Mucosa of stomach (tissue), 1 donor: ENCODE measurements around the gene GTF3C5.
"Not testable (repeated sequence)": the region's sequence is repeated elsewhere in the genome, so short reads cannot be mapped to it uniquely, and the experiment has no call there.

Experiments
- H3K27me3 ChIP-seq: one replicate; pipeline ENCODE4 v1.7.0; 2013; ENCODE audit warnings: mild to moderate bottlenecking, low read length; ENCODE audit not compliant: control insufficient read depth, insufficient read depth
- H3K36me3 ChIP-seq: one replicate; pipeline ENCODE4 v1.7.0; 2013; ENCODE audit warnings: low read length; ENCODE audit not compliant: control insufficient read depth, insufficient read depth
- H3K4me1 ChIP-seq: one replicate; pipeline ENCODE4 v1.7.0; 2013; ENCODE audit warnings: mild to moderate bottlenecking, low read length; ENCODE audit not compliant: control insufficient read depth, insufficient read depth
- H3K4me3 ChIP-seq: one replicate; pipeline ENCODE4 v1.7.0; 2013; ENCODE audit warnings: low read length
- H3K9ac ChIP-seq: one replicate; pipeline ENCODE4 v1.7.0; 2013; ENCODE audit warnings: mild to moderate bottlenecking, low read length, moderate library complexity
- H3K9me3 ChIP-seq: one replicate; pipeline ENCODE4 v1.7.0; 2013; ENCODE audit warnings: mild to moderate bottlenecking, low read length, moderate library complexity; ENCODE audit not compliant: control insufficient read depth
- donor health status: Pancreatic carcinoma.

Gene GTF3C5

DNA sequence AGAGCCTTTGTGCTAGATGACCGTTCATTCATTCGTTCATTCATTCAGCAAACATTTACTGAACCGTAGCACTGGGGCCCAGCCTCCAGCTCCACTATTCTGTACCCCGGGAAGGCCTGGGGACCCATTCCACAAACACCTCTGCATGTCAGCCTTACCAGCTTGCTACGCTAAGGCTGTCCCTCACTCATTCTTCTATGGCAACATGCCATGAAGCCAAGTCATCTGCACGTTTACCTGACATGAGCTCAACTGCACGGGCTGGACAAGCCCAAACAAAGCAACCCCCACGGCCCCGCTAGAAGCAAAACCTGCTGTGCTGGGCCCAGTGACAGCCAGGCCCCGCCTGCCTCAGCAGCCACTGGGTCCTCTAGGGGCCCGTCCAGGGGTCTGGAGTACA lies 37.0 kb downstream of the GTF3C5 start:
- Histone ChIP-seq H3K9me3 (no peaks in the 10 kb centered on the region), H3K9ac (no peak overlapping the region), H3K27me3 (no peaks in the 10 kb centered on the region), H3K4me1 (no peaks in the 10 kb centered on the region), H3K36me3 (no peaks in the 10 kb centered on the region), H3K4me3 (no peak overlapping the region)

DNA sequence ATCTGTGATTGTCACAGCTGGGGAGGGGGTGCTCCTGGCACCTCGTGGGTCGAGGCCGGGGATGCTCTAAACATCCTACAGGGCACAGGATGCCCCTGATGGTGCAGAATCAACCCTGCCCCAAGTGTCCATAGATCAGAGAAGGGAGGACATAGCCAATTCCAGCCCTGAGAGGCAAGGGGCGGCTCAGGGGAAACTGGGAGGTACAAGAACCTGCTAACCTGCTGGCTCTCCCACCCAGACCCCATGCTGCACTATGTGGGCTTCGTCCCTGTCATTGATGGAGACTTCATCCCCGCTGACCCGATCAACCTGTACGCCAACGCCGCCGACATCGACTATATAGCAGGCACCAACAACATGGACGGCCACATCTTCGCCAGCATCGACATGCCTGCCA lies 37.6 kb downstream of the GTF3C5 start:
- not testable (repeated sequence) for H3K4me1 ChIP-seq, H3K9me3 ChIP-seq, H3K27me3 ChIP-seq, H3K36me3 ChIP-seq, H3K9ac ChIP-seq, H3K4me3 ChIP-seq

DNA sequence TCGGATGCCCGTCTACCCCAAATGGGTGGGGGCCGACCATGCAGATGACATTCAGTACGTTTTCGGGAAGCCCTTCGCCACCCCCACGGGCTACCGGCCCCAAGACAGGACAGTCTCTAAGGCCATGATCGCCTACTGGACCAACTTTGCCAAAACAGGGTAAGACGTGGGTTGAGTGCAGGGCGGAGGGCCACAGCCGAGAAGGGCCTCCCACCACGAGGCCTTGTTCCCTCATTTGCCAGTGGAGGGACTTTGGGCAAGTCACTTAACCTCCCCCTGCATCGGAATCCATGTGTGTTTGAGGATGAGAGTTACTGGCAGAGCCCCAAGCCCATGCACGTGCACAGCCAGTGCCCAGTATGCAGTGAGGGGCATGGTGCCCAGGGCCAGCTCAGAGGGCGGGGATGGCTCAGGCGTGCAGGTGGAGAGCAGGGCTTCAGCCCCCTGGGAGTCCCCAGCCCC lies 39.7 kb downstream of the GTF3C5 start:
- H3K36me3 ChIP-seq, H3K4me1 ChIP-seq, H3K9me3 ChIP-seq, H3K9ac ChIP-seq, H3K4me3 ChIP-seq, H3K27me3 ChIP-seq: not testable (repeated sequence)

DNA sequence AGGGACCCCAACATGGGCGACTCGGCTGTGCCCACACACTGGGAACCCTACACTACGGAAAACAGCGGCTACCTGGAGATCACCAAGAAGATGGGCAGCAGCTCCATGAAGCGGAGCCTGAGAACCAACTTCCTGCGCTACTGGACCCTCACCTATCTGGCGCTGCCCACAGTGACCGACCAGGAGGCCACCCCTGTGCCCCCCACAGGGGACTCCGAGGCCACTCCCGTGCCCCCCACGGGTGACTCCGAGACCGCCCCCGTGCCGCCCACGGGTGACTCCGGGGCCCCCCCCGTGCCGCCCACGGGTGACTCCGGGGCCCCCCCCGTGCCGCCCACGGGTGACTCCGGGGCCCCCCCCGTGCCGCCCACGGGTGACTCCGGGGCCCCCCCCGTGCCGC lies 40.2 kb downstream of the GTF3C5 start:
- H3K36me3 ChIP-seq, H3K9ac ChIP-seq, H3K9me3 ChIP-seq, H3K4me3 ChIP-seq, H3K27me3 ChIP-seq, H3K4me1 ChIP-seq: not testable (repeated sequence)

DNA sequence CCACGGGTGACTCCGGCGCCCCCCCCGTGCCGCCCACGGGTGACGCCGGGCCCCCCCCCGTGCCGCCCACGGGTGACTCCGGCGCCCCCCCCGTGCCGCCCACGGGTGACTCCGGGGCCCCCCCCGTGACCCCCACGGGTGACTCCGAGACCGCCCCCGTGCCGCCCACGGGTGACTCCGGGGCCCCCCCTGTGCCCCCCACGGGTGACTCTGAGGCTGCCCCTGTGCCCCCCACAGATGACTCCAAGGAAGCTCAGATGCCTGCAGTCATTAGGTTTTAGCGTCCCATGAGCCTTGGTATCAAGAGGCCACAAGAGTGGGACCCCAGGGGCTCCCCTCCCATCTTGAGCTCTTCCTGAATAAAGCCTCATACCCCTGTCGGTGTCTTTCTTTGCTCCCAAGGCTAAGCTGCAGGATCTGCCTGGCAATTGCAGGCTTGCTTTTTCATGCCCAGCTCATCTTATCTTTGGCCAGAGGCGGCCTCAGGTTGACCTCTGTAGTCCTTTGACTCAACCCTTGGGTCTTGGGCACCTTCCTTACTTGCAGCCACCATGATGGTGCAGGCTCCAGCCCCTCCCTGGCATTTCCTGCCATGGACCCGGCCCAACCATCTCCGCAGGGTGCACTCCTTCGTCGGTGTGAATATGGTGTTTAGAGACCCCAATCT lies 40.8 kb downstream of the GTF3C5 start:
- no peaks in the 10 kb centered on the region for H3K27me3 ChIP-seq
- no peak overlapping the region for H3K4me3 ChIP-seq
- no peak overlapping the region for H3K9ac ChIP-seq
- H3K4me1 ChIP-seq = no peaks in the 10 kb centered on the region
- H3K9me3 ChIP-seq = no peaks in the 10 kb centered on the region
- no peaks in the 10 kb centered on the region for H3K36me3 ChIP-seq

DNA sequence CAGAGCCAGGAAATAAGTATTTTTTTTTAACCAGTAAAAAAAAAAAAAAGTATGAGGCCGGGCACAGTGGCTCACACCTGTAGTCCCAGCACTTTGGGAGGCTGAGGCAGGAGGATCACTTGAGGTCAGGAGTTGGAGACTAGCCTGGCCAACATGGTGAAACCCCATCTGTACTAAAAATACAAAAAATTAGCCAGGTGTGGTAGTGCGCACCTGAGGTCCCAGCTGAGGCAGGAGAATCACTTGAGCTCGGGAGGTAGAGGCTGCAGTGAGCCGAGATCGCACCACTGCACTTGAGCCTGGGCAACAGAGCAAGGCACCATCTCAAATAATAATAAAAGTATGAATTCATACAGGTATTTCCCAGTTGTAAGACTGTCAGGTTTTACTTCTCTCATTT lies 41.4 kb downstream of the GTF3C5 start:
- not testable (repeated sequence) for H3K4me1 ChIP-seq, H3K9ac ChIP-seq, H3K9me3 ChIP-seq, H3K36me3 ChIP-seq, H3K4me3 ChIP-seq, H3K27me3 ChIP-seq

DNA sequence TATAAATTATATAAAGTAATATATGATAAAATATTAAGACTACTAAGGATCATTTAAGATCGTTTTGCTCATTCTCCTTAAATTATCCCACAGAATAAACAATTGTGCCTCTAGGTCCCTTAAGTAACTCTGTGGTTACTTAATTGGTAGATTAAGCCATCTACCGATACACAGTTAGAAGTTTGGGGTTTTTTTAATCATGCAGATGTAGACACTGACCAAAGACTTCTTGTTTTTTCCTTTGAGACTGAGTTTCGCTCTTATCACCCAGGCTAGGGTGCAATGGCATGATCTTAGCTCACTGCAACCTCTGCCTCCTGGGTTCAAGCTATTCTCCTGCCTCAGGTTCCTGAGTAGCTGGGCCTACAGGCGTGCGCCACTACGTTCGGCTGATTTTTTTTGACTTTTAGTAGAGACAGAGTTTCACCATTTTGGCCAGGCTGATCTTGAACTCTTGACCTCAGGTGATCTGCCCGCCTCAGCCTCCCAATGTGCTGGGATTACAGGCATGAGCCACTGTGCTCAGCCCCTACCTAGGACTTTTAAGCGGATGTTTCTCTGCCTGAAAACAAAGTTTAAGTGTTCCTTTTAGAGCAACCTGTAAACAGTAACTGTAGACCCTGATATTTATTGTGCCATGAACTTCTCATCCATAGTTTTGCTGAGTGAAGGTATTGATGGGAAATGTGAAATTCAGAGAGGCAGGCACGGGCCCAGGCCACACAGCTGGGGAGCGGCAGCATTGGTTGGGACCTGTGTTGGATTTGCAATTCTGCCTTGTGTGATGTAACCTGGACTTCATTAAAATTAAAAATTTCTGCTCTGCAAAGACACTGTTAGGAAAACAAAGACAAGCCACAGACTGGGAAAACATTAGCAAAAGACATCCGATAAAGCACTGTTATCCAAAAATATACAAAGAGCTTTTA lies 42.6 kb downstream of the GTF3C5 start:
- Histone ChIP-seq H3K27me3 (no peaks in the 10 kb centered on the region), H3K4me3 (no peak overlapping the region), H3K4me1 (no peaks in the 10 kb centered on the region), H3K36me3 (no peaks in the 10 kb centered on the region), H3K9ac (no peak overlapping the region), H3K9me3 (no peaks in the 10 kb centered on the region)

DNA sequence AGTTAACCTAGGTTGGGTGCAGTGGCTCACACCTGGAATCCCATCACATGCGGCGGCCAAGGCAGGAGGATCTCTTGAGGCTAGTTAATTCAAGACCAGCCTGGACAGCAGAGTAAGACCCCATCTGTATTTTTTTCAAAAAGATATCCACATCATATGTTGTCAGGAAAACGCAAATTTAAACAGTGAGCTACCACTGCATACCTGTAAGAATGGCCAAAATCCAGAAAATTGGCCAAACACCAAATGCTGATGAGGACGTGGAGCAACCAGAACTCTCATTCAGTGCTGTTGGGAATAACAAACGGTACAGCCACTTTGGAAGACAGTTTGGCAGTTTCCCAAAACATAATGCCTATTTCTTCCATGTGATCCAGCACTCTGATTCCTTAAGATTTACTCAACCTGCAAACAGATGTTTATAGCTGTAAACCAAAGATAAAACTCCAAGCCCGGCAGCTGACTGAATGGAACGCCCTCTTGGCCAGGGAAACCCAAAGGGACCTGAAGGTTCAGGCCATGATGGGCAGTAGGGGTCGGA lies 43.4 kb downstream of the GTF3C5 start:
- no peak overlapping the region for H3K9ac ChIP-seq
- no peaks in the 10 kb centered on the region for H3K36me3 ChIP-seq
- no peaks in the 10 kb centered on the region for H3K4me1 ChIP-seq
- no peaks in the 10 kb centered on the region for H3K9me3 ChIP-seq
- no peaks in the 10 kb centered on the region for H3K27me3 ChIP-seq
- H3K4me3 ChIP-seq = no peak overlapping the region

DNA sequence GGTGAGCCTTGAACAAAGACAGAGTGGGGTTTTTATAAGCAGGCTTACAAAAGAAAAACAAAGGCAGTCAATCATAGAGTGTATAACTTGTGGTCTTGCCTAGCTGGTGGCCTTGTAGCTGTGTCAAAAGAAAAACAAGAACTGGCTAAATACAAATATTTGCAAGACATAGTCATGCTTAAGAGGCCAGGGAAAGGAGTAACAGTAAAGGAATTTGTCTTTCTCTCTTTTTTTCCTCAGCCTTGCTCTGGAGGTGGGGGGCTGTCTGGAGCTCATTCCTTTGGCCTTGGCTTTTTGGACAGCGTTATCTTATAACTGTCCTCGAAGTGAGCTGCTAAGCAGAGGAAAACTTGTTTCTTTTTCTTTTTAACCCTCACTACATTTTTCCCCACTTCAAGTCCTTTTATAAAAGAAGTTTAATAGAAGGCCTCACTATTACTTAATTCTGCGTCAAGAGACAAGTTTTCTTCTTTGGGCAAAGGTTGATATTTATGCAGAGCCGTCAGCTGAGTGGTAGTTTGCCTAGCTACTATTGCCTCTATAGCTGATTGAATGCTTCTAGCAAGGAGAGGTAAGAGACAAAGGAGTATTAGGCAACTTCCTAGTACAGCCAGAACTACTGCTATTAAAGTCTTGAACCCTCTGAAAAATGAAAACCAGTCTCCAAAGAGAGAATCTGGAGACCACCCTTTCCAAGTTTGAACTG lies 45.3 kb downstream of the GTF3C5 start:
- Histone ChIP-seq H3K36me3 (no peaks in the 10 kb centered on the region), H3K9me3 (no peaks in the 10 kb centered on the region), H3K9ac (no peak overlapping the region), H3K27me3 (no peaks in the 10 kb centered on the region), H3K4me3 (no peak overlapping the region), H3K4me1 (no peaks in the 10 kb centered on the region)

DNA sequence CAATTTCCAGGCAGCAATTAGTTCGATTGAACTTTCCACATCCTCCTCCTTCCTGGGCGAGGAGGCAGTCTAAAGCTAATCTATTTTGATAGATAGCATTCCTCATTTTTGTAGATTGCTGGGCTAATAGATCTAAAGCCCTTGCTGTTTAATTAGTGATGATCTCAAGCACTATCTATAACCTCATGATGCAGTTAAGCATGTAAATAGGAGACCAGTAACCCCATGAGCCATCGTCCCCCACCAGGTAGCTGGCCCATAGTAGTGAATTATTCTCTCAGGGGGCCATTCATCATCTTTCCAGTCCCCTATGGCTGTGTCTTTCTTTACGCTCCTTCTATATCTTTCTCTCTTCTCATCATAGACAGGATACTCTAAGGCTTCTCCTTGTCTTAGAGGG lies 45.9 kb downstream of the GTF3C5 start:
- H3K4me1 ChIP-seq = no peaks in the 10 kb centered on the region
- H3K36me3 ChIP-seq = no peaks in the 10 kb centered on the region
- H3K9ac ChIP-seq = no peak overlapping the region
- H3K9me3 ChIP-seq = no peaks in the 10 kb centered on the region
- H3K4me3 ChIP-seq = no peak overlapping the region
- H3K27me3 ChIP-seq = no peaks in the 10 kb centered on the region

DNA sequence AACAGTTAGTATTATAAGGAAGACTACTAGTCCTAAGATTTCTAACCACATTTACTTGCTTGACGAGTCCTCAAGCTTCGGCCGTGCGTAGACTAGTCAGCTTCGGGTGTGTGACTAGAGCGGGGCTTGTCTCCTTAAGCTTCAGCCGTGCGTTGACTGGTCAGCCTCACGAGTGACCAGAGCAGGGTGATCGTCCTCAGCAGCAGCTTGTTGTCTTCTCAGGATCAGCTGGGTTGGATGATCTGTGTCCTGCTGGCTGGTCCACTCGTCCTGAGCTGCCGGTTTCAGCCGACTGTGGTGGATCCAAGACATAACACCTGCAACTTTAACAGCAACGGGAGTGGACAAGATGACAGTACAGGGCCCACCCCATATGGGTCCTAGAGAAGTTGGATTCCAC lies 47.7 kb downstream of the GTF3C5 start:
- no peaks in the 10 kb centered on the region for H3K4me1 ChIP-seq
- H3K4me3 ChIP-seq = no peak overlapping the region
- H3K9ac ChIP-seq = no peak overlapping the region
- H3K9me3 ChIP-seq = no peaks in the 10 kb centered on the region
- H3K27me3 ChIP-seq = no peaks in the 10 kb centered on the region
- no peaks in the 10 kb centered on the region for H3K36me3 ChIP-seq

DNA sequence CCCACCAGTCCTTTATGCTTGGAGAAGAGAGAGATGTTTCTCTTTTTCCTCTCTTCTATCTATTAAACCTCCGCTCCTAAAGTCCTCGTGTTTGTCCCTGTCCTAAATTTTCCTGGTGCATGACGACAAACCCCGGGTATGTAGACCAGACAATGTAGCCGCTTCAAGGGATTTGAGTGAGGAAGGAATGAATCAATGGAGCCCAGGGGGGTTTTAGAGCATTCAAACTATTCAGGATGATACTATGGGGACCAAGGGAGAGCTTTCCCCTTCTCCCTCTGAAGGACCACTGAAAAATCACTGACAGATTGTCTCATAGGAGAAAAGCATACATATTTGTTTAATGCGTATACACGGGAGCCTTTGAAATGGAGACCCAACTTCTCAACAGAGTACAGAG lies 49.4 kb downstream of the GTF3C5 start:
- H3K4me3 ChIP-seq = no peak overlapping the region
- no peak overlapping the region for H3K9ac ChIP-seq
- H3K27me3 ChIP-seq = no peaks in the 10 kb centered on the region
- H3K9me3 ChIP-seq = no peaks in the 10 kb centered on the region
- no peaks in the 10 kb centered on the region for H3K36me3 ChIP-seq
- no peaks in the 10 kb centered on the region for H3K4me1 ChIP-seq
